Naive thymus-derived CD8-positive, alpha-beta T cell (primary cell): ENCODE data around the gene LMOD2. TPM values are rescaled to one million over a fixed set of nuclear protein-coding genes. Genes with fewer than 3 reads are reported as not detected.
A peak's percentile ranks its signal among the peaks of the same experiment; 100 is the strongest.

Source experiments
- ATAC-seq, 2 donors: fragments of 150-1000 bp; cut with Tn5 transposase in 1 of 2; sonication (Bioruptor Pico), chemical (Tn5 transposase) in 1 of 2; 1 replicate in 1 of 2; 2 replicates in 1 of 2; pipeline ENCODE4 v1.10.0; 2021; ENCODE audit warnings: mild to moderate bottlenecking in 2 of 2, moderate library complexity in 2 of 2
- POLR2A ChIA-PET: fragments of 350-600 bp; sonication (Branson Sonifier 250); formaldehyde crosslinking; loops from one replicate; lab custom pipeline; 2021; ENCODE audit warnings: antibody characterized with exemption; lab: Charles Lee
- DNase-seq, 10 donors: peaks; one replicate each; pipeline versions ENCODE4 v3.0.0 to v3.0.0-alpha.2; 2020 to 2022
- H3K27ac Mint-ChIP-seq, 10 donors: one replicate each; pipeline ENCODE4 v1.8.0; 2020 to 2022; ENCODE audit warnings: mild to moderate bottlenecking in 10 of 10, mixed read lengths in 10 of 10, moderate library complexity in 4 of 10, inconsistent platforms in 1 of 10
- H3K27me3 Mint-ChIP-seq, 5 donors: one replicate each; pipeline ENCODE4 v1.8.0; 2021 to 2022; ENCODE audit warnings: mixed read lengths in 5 of 5
- H3K36me3 Mint-ChIP-seq, 3 donors: one replicate each; pipeline ENCODE4 v1.8.0; 2020 to 2022; ENCODE audit warnings: mixed read lengths in 3 of 3, mild to moderate bottlenecking in 2 of 3, inconsistent platforms in 1 of 3
- H3K4me1 Mint-ChIP-seq, 4 donors: one replicate each; pipeline ENCODE4 v1.8.0; 2021 to 2022; ENCODE audit warnings: mixed read lengths in 4 of 4
- H3K4me3 Mint-ChIP-seq, 10 donors: one replicate each; pipeline ENCODE4 v1.8.0; 2020 to 2022; ENCODE audit warnings: mild to moderate bottlenecking in 10 of 10, mixed read lengths in 10 of 10, moderate library complexity in 6 of 10, inconsistent platforms in 1 of 10
- H3K9me3 Mint-ChIP-seq, 9 donors: one replicate each; pipeline ENCODE4 v1.8.0; 2020 to 2022; ENCODE audit warnings: mixed read lengths in 9 of 9, mild to moderate bottlenecking in 3 of 9, inconsistent platforms in 1 of 9, moderate library complexity in 1 of 9
- polyA plus RNA-seq, 3 donors: library from polyadenylated mRNA; unstranded; fragments of 300-500 nt; fragmentation: Illumina TruSeq; gene quantifications; one replicate each; pipeline ENCODE4 v1.2.3, GENCODE V29; 2021
- total RNA-seq, 8 experiments: library from RNA in 2 of 8; stranded (reverse) in 2 of 8; gene quantifications; one replicate each; pipeline ENCODE4 v1.2.3 and lab custom pipeline; 2021 to 2026

The LMOD2 gene
- total and polyA plus RNA-seq, 5 experiments from 2014 or later, result 0.06 to 0.23 (median 0.20) TPM; not detected in 2

- Mint-ChIP-seq H3K4me3 (peak overlapping the region in 3 of 10 donors; percentile 30 to 47 (median 42)), H3K27me3 (no peaks in the 10 kb centered on the region), H3K27ac (peak overlapping the region in 1 of 10 donors; percentile 53), H3K4me1 (peaks cover 23 to 55% (median 54%) of the 10 kb centered on the region in 4 donors), H3K9me3 (no peaks in the 10 kb centered on the region), H3K36me3 (peaks cover 0 to 32% (median 2%) of the 10 kb centered on the region in 3 donors)
- ATAC-seq (no peak), DNase-seq (no peak)
- POLR2A ChIA-PET, result interaction anchor here (0.9 kb wide), 1 partner anchor 37 kb away, joined by 3 read pairs; the partner anchor contains the start of gene WASL
Observed at GRCh38 chr7:123711832-123712293, 56.2 kb downstream of the LMOD2 start.

GRCh38 chr7:123712619-123713018 lies 57.0 kb downstream of the LMOD2 start:
- Mint-ChIP-seq H3K36me3 (peaks cover 0 to 27% (median 2%) of the 10 kb centered on the region in 3 donors), H3K9me3 (no peaks in the 10 kb centered on the region), H3K4me1 (peaks cover 23 to 62% (median 61%) of the 10 kb centered on the region in 4 donors), H3K27ac (peak overlapping the region in 3 of 10 donors; percentile 1 to 12 (median 5)), H3K27me3 (no peaks in the 10 kb centered on the region), H3K4me3 (peak overlapping the region in 4 of 10 donors; percentile 0 to 8 (median 2))
- no peak for DNase-seq
- POLR2A ChIA-PET, result interaction anchor here (0.9 kb wide), 1 partner anchor 36 kb away, joined by 3 read pairs; the partner anchor contains the start of gene WASL
- no peak for ATAC-seq

Other genes with a start within 250 kb of the LMOD2 start
- under 1 TPM in 1 of 2 experiments, not detected in 1; 0.16 TPM for gene IQUB, start 121.3 kb upstream of the LMOD2 start, total RNA-seq
- gene IQUB, start 121.3 kb upstream of the LMOD2 start, polyA plus RNA-seq, result under 1 TPM in 1 of 3 donors, not detected in 2; 0.08 TPM
- 10 to 100 TPM; 65.3 to 72.6 TPM for gene NDUFA5, start 98.0 kb upstream of the LMOD2 start, total RNA-seq
- gene NDUFA5, start 98.0 kb upstream of the LMOD2 start, polyA plus RNA-seq, result 10 to 100 TPM; 65.0 to 92.8 (median 87.5) TPM
- not detected for gene ASB15, start 54.0 kb upstream of the LMOD2 start, total RNA-seq
- gene ASB15, start 54.0 kb upstream of the LMOD2 start, polyA plus RNA-seq, result under 1 TPM in 2 of 3 donors, not detected in 1; 0.09 to 0.11 TPM
- gene WASL, start 93.1 kb downstream of the LMOD2 start, total RNA-seq, result 10 to 100 TPM; 14.3 to 15.6 TPM
- gene WASL, start 93.1 kb downstream of the LMOD2 start, polyA plus RNA-seq, result 1 to 10 TPM; 2.5 to 3.0 (median 2.9) TPM
- not detected for gene HYAL4, start 189.3 kb downstream of the LMOD2 start, total RNA-seq
- gene HYAL4, start 189.3 kb downstream of the LMOD2 start, polyA plus RNA-seq, result not detected